GM12892 (cell line): ENCODE data around the gene WWOX.

ENCODE experiments used
- POLR2A ChIP-seq: IDR thresholded peaks from 2 replicates; pipeline ENCODE4 v1.6.1; 2011; ENCODE audit warnings: low read depth, low read length, control low read depth
- TAF1 ChIP-seq: IDR thresholded peaks from 2 replicates; pipeline ENCODE4 v1.6.1; 2011; ENCODE audit warnings: low read depth, mild to moderate bottlenecking, control low read depth, low read length, borderline replicate concordance

GRCh38 chr16:78432451-78432850 lies 333.0 kb downstream of the WWOX start:
- TF ChIP-seq POLR2A: no peak
- no peak for TF ChIP-seq TAF1
